ENCODE data around the gene NCKAP5.

The NCKAP5 gene

GRCh38 chr2:132969371-132969985 is 598.8 kb downstream of the NCKAP5 start:
- DNase-seq (ENCODE audit: low read depth, low spot score) = no peak
- no peak overlapping the region for H3K4me3 ChIP-seq (ENCODE audit: low read depth, low read length)
- ChIA-PET CTCF (no interaction called here), POLR2A (no interaction called here)
- TF ChIP-seq CTCF (IDR thresholded peaks at IDR 0.05; ENCODE audit: insufficient read depth, low read length, missing control alignments) = no peak

GRCh38 chr2:132965460-132965859 is 602.8 kb downstream of the NCKAP5 start:
- CTCF ChIA-PET = interaction anchor here (0.6 kb wide), 1 partner anchor 14 kb away, joined by 3 read pairs; no protein-coding TSS in a partner anchor
- no peak for TF ChIP-seq CTCF (IDR thresholded peaks at IDR 0.05; ENCODE audit: insufficient read depth, low read length, missing control alignments)
- DNase-seq (ENCODE audit: low read depth, low spot score) = no peak
- POLR2A ChIA-PET = no interaction called here
- no peak overlapping the region for H3K4me3 ChIP-seq (ENCODE audit: low read depth, low read length)

- no peak for DNase-seq (ENCODE audit: low read depth, low spot score)
- no peak overlapping the region for H3K4me3 ChIP-seq (ENCODE audit: low read depth, low read length)
- no peak for TF ChIP-seq CTCF (IDR thresholded peaks at IDR 0.05; ENCODE audit: insufficient read depth, low read length, missing control alignments)
- POLR2A ChIA-PET = no interaction called here
- CTCF ChIA-PET = no interaction called here
These were observed 605.1 kb downstream of the NCKAP5 start for GRCh38 chr2:132963161-132963560.

- CTCF ChIA-PET = no interaction called here
- POLR2A ChIA-PET = no interaction called here
- no peak for TF ChIP-seq CTCF (IDR thresholded peaks at IDR 0.05; ENCODE audit: insufficient read depth, low read length, missing control alignments)
These were observed 609.4 kb downstream of the NCKAP5 start for GRCh38 chr2:132958887-132959286.

GRCh38 chr2:132955871-132956615 is 612.2 kb downstream of the NCKAP5 start:
- CTCF ChIA-PET = no interaction called here
- POLR2A ChIA-PET = no interaction called here
- no peak for DNase-seq (ENCODE audit: low read depth, low spot score)
- H3K4me3 ChIP-seq (ENCODE audit: low read depth, low read length) = no peak overlapping the region
- no peak for TF ChIP-seq CTCF (IDR thresholded peaks at IDR 0.05; ENCODE audit: insufficient read depth, low read length, missing control alignments)

More at GRCh38 chr2:132958887-132959286, 609.4 kb downstream of the NCKAP5 start:
- H3K4me3 ChIP-seq (ENCODE audit: low read depth, low read length) = no peak overlapping the region
- no peak for DNase-seq (ENCODE audit: low read depth, low spot score)

GRCh38 chr2:132953771-132954170 is 614.5 kb downstream of the NCKAP5 start:
- CTCF ChIA-PET = no interaction called here
- TF ChIP-seq CTCF (IDR thresholded peaks at IDR 0.05; ENCODE audit: insufficient read depth, low read length, missing control alignments) = no peak
- no peak overlapping the region for H3K4me3 ChIP-seq (ENCODE audit: low read depth, low read length)
- DNase-seq (ENCODE audit: low read depth, low spot score) = no peak
- POLR2A ChIA-PET = no interaction called here

Data from AG04449 (cell line).